H54 (cell line): Measurements from ENCODE around the gene AGAP1.

Source experiments
- DNase-seq: peaks from one replicate; pipeline ENCODE4 v3.0.0; 2011; ENCODE audit warnings: low spot score, mixed read lengths; ENCODE audit not compliant: insufficient read length
- FAIRE-seq: peaks from 3 replicates; lab custom pipeline; 2011; peaks lifted over from hg19 to GRCh38; lab: Jason Lieb, UNC
- POLR2A ChIP-seq: IDR thresholded peaks from 2 replicates; pipeline ENCODE4 v1.6.1; 2011; ENCODE audit warnings: low read depth, mild to moderate bottlenecking, low read length

The AGAP1 gene

GRCh38 chr2:235468978-235469655 lies 24.7 kb upstream of the AGAP1 start:
- FAIRE-seq = peak; percentile 95
- 0 out of 2 replicates have a peak, but pooled peaks have one; percentile 15 for TF ChIP-seq POLR2A
- DNase-seq = peak; percentile 82

DNA sequence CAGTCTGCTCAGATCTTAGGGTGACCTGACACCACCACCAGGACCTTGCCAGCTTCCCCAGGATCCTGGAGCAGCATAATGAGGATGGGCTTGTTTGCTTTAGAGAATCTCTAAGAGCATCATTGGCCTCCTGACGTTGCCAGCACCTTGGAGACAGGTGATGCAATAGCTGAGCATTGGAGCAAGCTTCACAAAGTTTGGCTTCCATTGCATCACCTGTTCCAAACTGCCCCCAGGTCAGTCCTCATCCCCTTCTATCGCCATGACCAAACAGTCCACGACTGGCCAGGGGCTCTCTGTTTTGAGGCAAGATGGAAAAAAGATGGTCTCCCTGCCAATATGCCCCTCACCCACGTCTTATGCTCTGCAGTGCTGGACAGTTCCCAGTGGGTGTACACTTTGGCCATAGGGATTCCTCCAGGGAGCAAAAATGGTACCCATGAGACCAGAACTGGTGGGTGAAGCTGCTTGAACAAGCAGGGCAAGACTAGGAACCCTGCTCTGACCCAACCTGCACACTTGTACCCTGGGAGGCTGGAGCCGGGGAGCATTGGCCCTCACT lies 22.6 kb upstream of the AGAP1 start:
- no peak for DNase-seq
- no peak for TF ChIP-seq POLR2A
- FAIRE-seq = no peak

- no peak for TF ChIP-seq POLR2A
- FAIRE-seq = no peak
Observed at GRCh38 chr2:235472443-235472842, 21.4 kb upstream of the AGAP1 start.

GRCh38 chr2:235478609-235479008 lies 15.2 kb upstream of the AGAP1 start:
- DNase-seq (no peak), FAIRE-seq (no peak)
- no peak for TF ChIP-seq POLR2A

More at GRCh38 chr2:235472443-235472842, 21.4 kb upstream of the AGAP1 start:
- no peak for DNase-seq

GRCh38 chr2:235479604-235480003 lies 14.2 kb upstream of the AGAP1 start:
- no peak for DNase-seq
- no peak for TF ChIP-seq POLR2A
- FAIRE-seq = no peak

- FAIRE-seq = no peak
- no peak for DNase-seq
- TF ChIP-seq POLR2A = no peak
Observed at GRCh38 chr2:235480614-235481013, 13.2 kb upstream of the AGAP1 start.

GRCh38 chr2:235483313-235483712 lies 10.5 kb upstream of the AGAP1 start:
- FAIRE-seq = no peak
- no peak for DNase-seq
- TF ChIP-seq POLR2A = no peak

- DNase-seq (no peak), FAIRE-seq (no peak)
- TF ChIP-seq POLR2A = no peak
Observed at GRCh38 chr2:235485362-235485761, 8.5 kb upstream of the AGAP1 start.

DNA sequence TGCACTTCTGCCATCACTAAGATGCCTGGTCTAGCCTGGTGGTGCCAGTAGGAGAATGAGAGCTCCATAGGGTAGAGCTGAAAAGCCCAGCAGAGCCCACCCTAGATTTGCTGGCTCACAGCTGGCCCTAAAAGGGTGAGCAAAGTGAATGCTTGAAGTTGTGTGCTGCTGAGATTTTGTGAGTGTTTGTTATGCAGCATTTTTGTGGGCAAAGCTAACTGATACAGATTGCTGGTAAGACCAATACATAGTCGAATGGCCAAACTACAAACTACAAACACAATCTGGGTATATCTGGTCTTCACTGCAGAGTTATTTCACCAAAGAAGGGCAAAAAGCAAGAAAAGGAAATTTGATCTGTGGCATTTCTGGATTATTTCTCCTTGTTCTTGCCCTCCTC lies 7.1 kb upstream of the AGAP1 start:
- no peak for TF ChIP-seq POLR2A
- FAIRE-seq (no peak), DNase-seq (no peak)

DNA sequence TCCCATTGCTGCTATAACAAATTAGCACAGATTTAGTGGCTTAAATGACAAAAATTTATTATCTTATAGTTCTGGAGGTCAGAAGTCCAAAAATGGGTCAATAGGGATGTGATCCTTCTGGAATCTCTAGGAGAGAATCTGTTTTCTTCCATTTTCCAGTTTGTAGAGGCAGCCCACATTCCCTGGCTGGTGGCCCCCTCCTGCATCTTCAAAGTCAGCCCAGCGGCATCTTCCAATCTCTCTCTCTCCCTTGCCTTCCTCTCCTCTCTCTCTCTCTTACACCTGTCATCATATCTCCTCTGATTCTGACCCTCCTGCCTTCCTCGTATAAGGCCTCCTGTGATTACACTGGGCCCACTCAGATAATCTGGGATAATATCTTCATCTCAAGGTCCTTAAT lies 3.9 kb upstream of the AGAP1 start:
- DNase-seq (no peak), FAIRE-seq (no peak)
- TF ChIP-seq POLR2A = no peak

DNA sequence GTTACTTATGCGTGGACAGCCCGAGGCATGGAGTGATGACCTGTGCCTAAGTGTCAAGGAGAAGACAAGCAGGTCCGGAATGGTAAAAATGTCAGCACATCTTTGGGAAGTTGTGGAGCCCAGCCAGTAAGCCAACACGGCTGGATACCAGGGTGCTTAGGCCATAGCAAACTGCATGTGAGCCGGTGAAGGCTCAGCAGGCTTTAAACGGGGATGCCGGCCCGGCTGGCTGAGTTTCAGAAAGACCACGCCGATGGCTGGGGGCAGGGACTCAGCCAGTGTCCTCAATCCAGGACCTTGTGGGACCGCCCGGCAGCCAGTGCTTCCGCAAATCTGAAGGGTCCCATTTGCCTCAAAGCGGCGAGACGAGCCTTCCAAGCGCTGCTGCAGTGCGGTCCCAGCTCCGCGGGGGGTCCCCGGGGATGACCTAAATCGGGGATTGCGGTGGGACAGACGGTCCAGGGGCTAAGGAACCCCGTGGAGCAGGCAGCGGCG lies 946 bp upstream of the AGAP1 start:
- no peak for TF ChIP-seq POLR2A
- DNase-seq = no peak
- no peak for FAIRE-seq

DNA sequence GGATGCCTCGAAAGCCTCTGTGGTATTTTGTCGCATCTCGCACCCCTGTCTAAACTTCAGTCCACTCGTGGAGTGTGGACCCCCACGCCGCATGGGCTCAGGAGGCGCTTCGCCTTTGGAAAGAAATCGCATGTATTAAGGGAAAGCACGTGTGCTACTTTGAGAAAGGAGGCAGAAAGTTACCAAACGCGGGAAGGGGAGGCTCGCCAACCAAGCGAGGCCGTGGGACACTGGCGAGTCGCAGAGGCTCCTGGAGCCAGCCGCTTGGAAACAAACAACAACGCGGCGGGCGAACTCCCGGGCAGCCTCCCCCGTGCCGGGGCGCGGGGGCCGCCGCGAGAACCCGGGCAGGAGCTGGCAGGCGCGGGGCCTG lies 455 bp upstream of the AGAP1 start:
- FAIRE-seq = no peak
- peak; percentile 57 for DNase-seq
- no peak for TF ChIP-seq POLR2A

DNA sequence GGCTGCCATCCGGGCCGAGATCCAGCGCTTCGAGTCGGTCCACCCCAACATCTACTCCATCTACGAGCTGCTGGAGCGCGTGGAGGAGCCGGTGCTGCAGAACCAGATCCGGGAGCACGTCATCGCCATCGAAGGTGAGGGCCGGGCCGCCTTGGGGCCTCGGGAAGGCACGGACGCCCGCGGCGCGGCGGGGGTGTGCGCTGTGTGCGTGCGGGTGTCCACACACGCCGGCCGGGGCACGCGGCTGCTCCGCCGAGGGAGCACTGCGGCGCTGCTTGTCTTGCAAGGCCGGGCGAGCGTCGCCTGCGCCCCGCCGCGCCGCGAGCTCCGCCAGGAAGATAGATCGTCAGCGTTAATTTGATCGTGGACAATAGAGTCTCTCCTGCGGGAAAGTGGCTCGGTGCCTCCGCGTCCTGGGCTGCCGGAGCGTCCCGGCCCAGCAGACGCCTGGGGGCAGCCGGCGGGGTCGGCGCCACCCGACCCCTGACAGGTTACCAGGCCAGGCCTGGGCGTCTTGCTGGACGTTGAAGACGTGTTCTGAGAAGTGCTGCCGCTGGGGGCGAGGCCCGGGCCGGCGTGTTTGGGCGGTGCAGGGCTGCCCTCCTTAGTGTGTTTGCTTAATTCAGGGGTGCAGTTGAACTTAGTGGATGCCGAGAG lies 1.0 kb downstream of the AGAP1 start:
- TF ChIP-seq POLR2A = no peak
- no peak for FAIRE-seq
- no peak for DNase-seq
